ENCODE results near the gene CD70. TPM values are rescaled to one million over a fixed set of nuclear protein-coding genes. Genes with fewer than 3 reads are reported as not detected.
"Not testable (repeated sequence)": the region's sequence is repeated elsewhere in the genome, so short reads cannot be mapped to it uniquely, and the experiment has no call there.

Gene CD70
- total RNA-seq, 4 donors from 2014 or later, result 1.2 TPM; not detected in 3

DNA sequence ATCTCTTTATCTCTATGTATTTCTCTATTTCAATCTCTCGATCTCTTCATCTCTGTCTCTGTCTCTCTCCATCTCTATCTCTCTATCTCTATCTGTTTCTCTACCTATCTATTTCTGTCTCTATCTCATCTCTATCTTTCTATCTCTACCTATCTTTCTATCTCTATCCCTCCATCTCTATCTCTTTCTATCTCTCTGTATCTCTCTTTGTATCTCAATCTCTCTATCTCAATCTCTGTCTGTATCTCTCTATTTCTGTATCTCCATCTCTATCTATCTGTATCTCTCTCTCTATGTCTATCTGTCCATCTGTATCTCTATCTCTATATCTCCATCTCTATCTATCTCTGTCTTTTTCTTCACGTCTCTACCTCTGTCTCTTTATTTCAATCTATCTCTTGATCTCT is 34.9 kb downstream of the CD70 start:
- intact Hi-C loops (cut with DNase I; ENCODE audit: low total_unique reads), result no loop called here
- no peaks in the 10 kb centered on the region for H3K36me3 ChIP-seq
- H3K27me3 ChIP-seq, result no peaks in the 10 kb centered on the region
- no peak overlapping the region for H3K27ac ChIP-seq
- DNase-seq, result no peak
- TF ChIP-seq, protein P1, sequence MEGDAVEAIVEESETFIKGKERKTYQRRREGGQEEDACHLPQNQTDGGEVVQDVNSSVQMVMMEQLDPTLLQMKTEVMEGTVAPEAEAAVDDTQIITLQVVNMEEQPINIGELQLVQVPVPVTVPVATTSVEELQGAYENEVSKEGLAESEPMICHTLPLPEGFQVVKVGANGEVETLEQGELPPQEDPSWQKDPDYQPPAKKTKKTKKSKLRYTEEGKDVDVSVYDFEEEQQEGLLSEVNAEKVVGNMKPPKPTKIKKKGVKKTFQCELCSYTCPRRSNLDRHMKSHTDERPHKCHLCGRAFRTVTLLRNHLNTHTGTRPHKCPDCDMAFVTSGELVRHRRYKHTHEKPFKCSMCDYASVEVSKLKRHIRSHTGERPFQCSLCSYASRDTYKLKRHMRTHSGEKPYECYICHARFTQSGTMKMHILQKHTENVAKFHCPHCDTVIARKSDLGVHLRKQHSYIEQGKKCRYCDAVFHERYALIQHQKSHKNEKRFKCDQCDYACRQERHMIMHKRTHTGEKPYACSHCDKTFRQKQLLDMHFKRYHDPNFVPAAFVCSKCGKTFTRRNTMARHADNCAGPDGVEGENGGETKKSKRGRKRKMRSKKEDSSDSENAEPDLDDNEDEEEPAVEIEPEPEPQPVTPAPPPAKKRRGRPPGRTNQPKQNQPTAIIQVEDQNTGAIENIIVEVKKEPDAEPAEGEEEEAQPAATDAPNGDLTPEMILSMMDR (IDR thresholded peaks at IDR 0.05), result no peak
- no peak for TF ChIP-seq POLR2A (IDR thresholded peaks at IDR 0.05)
- H3K9me3 ChIP-seq, result no peaks in the 10 kb centered on the region
- no peaks in the 10 kb centered on the region for H3K4me1 ChIP-seq
- H3K4me3 ChIP-seq, result no peak overlapping the region

DNA sequence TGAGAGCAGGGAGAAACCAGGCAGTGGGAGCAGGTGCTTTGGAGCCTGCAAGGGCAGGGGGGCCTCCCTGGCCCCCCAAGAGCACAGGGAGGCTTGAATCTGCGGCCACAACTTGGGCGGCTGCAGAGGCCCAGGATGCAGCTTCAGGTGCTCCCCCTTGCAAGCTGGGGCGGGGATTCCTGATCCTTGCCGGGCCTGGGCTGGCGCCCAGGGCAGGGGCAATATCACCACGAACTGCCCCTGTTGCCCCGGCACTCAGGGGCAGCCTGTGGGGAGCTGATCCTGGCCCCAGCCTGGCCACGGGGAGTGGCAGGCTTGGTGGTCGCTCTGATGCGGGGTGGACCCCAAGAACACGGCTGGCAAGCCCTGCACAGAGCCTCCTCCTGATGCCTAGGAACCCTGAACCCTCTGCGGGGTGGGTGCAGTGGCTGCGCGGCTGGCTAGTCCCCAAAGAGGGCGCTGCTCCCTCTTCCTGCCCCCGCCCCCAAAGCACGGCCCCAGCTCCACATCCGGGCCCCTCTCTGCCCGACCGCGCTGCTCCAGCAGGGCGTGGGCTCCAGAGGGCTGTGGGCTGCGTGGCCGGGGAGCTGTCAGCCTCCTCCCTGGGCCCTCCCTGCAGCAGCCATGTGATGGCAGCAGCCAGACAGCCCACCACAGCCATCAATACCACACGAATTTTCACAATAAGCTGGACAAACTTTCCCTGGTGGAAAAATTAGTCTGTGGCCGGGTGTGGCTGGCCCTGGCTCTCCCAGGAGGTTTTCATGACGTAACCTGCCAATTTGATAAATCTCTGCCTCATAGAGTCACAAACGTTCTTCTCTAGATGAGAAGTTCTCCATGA is 39.1 kb downstream of the CD70 start:
- Histone ChIP-seq H3K27me3 (no peaks in the 10 kb centered on the region), H3K36me3 (no peaks in the 10 kb centered on the region), H3K4me1 (no peaks in the 10 kb centered on the region), H3K9me3 (no peaks in the 10 kb centered on the region), H3K4me3 (no peak overlapping the region), H3K27ac (no peak overlapping the region)
- no peak for TF ChIP-seq POLR2A (IDR thresholded peaks at IDR 0.05)
- TF ChIP-seq, protein P1 (IDR thresholded peaks at IDR 0.05), result no peak
- DNase-seq, result no peak
- intact Hi-C loops (cut with DNase I; ENCODE audit: low total_unique reads), result no loop called here

DNA sequence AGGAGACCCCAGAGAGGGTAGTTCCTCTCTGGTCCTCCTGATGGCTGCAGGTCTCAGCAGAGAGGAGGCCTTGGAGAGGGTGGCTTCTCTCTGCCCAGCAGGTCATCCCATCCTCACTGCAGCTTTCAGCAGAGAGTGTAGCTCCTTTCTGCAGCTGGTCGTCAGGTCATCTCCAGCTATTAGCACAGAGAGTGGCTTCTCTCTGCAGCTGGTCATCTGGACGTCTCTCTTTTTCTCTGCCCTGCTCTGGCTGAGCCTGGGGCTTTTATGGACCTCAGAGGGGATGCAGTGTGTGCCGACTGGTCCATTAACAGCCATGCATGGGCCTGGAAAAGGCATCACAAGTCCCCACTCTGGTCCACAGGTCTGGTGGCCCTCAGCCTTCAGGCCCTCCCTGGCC is 39.9 kb downstream of the CD70 start:
- intact Hi-C loops (cut with DNase I; ENCODE audit: low total_unique reads), result no loop called here
- H3K27ac ChIP-seq, result no peak overlapping the region
- no peaks in the 10 kb centered on the region for H3K27me3 ChIP-seq
- no peak for DNase-seq
- H3K4me3 ChIP-seq, result no peak overlapping the region
- no peaks in the 10 kb centered on the region for H3K4me1 ChIP-seq
- TF ChIP-seq, protein P1 (IDR thresholded peaks at IDR 0.05), result no peak
- TF ChIP-seq POLR2A (IDR thresholded peaks at IDR 0.05), result no peak
- H3K9me3 ChIP-seq, result no peaks in the 10 kb centered on the region
- no peaks in the 10 kb centered on the region for H3K36me3 ChIP-seq

DNA sequence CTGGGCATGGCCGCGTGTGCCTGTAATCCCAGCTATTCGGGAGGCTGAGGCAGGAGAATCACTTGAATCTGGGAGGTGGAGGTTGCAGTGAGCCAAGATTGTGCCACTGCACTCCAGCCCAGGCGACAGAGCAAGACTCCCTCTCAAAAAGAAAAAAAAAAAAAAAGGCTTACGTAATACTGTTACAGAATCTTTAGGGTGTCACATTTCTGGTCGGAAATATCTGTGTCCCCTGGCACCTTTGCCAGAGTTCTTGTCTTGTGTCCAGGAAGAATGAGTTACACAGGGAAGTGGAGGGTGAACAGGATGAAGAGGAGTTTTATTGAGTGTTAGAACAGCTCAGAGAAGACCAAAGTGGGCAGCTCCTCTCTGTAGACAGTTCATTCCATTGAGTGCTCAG is 40.3 kb downstream of the CD70 start:
- H3K27ac ChIP-seq; H3K36me3 ChIP-seq; intact Hi-C loops (cut with DNase I; ENCODE audit: low total_unique reads); H3K4me3 ChIP-seq; H3K27me3 ChIP-seq; H3K9me3 ChIP-seq; H3K4me1 ChIP-seq; DNase-seq: not testable (repeated sequence)

DNA sequence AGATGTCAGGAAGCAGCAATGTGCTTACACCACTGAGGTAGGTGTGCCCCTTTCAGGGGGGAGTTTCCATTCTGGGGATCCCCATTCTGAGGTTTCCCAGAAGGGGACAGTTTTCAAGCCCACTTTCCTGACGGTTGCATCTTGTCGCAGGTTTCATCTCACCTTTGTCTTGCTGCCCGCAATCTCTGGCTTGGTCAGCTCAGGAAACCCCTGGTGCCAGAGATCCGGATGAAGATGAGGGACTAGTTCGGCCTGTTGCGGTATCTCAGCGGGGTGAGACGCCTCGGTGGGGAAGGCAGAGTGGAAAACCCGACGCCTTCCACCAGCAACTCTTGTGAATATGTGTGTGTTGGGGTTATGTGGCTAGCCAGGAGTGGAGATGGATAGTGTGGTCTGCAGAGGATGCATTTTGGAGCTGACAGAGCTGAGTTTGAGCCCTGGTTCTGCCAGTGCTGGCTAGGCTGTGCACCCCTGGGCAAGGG is 47.0 kb downstream of the CD70 start:
- H3K36me3 ChIP-seq, result no peaks in the 10 kb centered on the region
- TF ChIP-seq, protein P1 (IDR thresholded peaks at IDR 0.05), result no peak
- no peak for TF ChIP-seq POLR2A (IDR thresholded peaks at IDR 0.05)
- intact Hi-C loops (cut with DNase I; ENCODE audit: low total_unique reads), result no loop called here
- no peaks in the 10 kb centered on the region for H3K9me3 ChIP-seq
- H3K4me1 ChIP-seq, result no peaks in the 10 kb centered on the region
- H3K4me3 ChIP-seq, result no peak overlapping the region
- no peak overlapping the region for H3K27ac ChIP-seq
- no peak for DNase-seq
- H3K27me3 ChIP-seq, result no peaks in the 10 kb centered on the region

Data from uterus (tissue), 4 donors.